ENCODE data around the gene AADAC. TPM values are rescaled to one million over a fixed set of nuclear protein-coding genes. Genes with fewer than 3 reads are reported as not detected.
"Not testable (repeated sequence)": the region's sequence is repeated elsewhere in the genome, so short reads cannot be mapped to it uniquely, and the experiment has no call there.

Gene AADAC
- total RNA-seq, 1 donor from 2014 or later: not detected

DNA sequence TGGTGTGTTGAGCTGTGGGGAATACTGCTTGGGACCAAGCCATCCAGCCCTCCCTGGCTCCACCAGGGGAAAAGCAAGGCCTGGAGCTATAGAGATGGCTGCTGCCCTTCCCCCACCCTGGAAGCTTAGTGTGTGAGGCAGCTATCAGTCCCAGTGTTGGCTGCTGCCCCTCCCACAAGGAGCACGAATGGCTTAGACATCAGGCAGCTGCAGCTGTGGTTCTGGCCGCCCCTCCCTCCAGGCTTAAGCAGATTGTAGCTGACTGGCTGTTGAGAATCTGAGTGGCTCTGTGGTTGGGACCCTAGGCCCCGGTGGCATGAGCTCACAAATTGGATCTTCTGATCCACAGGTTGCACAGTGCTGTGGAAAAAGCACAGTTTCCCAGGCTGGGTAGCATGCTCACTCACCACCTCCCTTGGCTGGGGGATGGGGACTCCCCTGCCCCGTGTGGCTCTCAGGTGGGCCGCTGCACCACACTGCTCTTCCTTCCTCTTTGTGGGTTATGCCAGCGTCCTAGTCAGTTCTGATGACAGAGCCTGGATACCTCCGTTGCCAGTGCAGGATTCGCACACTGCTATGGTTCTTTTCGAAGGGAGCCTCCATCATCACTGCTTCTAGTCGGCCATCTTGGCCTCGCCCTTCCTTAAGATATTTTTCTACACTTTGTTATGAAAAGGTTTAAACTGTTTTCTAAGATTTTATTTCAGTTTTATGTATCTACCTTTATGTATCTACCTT, 38.3 kb downstream of the AADAC start:
- no peak for DNase-seq
- Mint-ChIP-seq H3K4me3 (no peak overlapping the region), H3K27ac (no peak overlapping the region), H3K4me1 (no peaks in the 10 kb centered on the region), H3K27me3 (peaks cover 16% of the 10 kb centered on the region), H3K9me3 (no peaks in the 10 kb centered on the region), H3K36me3 (ENCODE audit: low read depth) (no peaks in the 10 kb centered on the region)
- intact Hi-C loops (cut with micrococcal nuclease): no loop called here

DNA sequence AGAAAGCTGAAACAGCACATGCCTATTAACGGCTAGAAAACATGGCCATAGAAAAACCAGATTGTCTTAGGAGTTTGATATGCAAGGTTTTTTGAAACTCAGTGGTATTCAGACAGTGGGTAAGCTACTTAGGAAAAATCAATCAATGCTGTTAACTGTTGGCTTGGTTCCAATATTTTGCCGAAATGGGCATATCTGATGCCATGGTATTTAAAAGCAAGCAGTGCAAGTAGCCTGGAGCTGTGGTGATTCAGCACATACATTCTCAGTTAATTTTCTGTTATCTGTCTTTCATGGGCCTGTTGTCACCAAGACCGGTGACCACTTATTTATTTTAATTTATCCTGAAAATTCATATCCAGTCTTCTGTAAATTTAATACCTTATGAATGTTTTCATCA, 42.2 kb downstream of the AADAC start:
- Mint-ChIP-seq H3K27me3 (peaks cover 17% of the 10 kb centered on the region), H3K9me3 (no peaks in the 10 kb centered on the region), H3K4me1 (no peaks in the 10 kb centered on the region), H3K36me3 (ENCODE audit: low read depth) (no peaks in the 10 kb centered on the region), H3K4me3 (no peak overlapping the region), H3K27ac (no peak overlapping the region)
- no peak for DNase-seq
- intact Hi-C loops (cut with micrococcal nuclease): no loop called here

DNA sequence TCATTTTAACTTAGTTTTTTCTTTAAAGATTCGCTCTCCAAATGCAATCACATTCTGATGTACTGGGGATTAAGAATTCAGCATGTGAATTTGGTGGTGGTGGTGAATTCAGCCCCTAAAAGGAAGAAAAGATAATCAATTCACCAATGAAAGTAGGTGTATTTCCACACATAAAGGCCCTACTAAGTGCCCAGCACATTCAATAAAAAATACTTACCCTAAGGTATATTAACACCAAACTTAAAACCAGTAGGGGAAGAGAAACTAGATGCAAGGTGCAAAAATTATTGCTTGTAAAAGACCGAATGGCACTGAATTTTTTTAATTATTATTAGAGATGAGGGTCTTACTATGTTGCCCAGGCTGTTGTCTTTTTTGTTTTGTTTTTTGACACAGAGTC, 42.7 kb downstream of the AADAC start:
- Mint-ChIP-seq H3K27ac (no peak overlapping the region), H3K36me3 (ENCODE audit: low read depth) (no peaks in the 10 kb centered on the region), H3K4me1 (no peaks in the 10 kb centered on the region), H3K4me3 (no peak overlapping the region), H3K27me3 (peaks cover 17% of the 10 kb centered on the region), H3K9me3 (no peaks in the 10 kb centered on the region)
- intact Hi-C loops (cut with micrococcal nuclease): no loop called here
- DNase-seq: no peak

DNA sequence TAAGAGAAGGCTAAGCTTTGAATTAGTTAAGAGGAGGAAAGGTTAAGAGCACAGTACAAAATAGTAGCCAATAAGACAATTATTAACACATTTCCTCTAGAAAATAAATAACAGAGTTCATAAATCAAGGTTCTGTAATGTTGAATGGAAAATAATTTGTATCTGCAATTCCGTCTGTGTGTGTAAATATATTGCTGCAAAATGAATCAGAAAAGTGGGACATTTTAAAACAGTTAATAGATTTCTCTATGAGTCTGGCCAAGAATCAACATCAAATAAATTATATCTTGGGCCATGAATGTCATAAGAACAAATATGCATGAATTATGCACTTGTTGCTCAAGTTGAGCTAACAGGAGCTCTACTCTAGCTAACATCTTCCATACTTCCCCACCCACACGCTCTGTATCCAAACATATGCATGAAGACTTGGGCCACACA, 45.3 kb downstream of the AADAC start:
- intact Hi-C loops (cut with micrococcal nuclease): no loop called here
- H3K4me1 Mint-ChIP-seq: no peaks in the 10 kb centered on the region
- no peak overlapping the region for H3K4me3 Mint-ChIP-seq
- H3K9me3 Mint-ChIP-seq: no peaks in the 10 kb centered on the region
- no peak overlapping the region for H3K27ac Mint-ChIP-seq
- H3K36me3 Mint-ChIP-seq (ENCODE audit: low read depth): no peaks in the 10 kb centered on the region
- peaks cover 17% of the 10 kb centered on the region for H3K27me3 Mint-ChIP-seq
- DNase-seq: no peak

DNA sequence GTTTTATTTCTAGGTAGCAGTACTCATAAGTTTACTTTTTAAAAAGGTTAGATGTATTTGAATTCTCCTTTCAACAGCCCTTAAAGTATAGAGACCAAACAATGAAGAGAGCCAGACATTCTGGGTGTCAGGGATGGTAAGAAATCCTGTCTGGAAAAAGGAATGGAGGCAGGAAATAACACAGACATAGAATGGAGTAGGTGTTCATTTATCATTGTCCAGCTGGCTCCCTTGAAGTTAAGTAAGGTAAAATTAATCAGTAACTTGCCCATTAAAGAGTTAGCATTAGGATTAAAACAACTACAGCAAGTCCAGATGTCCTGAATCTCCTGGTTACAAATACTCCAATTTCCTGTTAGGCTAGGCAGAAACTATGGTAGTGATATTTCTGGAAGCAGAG, 46.0 kb downstream of the AADAC start:
- Mint-ChIP-seq H3K4me3 (no peak overlapping the region), H3K4me1 (no peaks in the 10 kb centered on the region), H3K27me3 (peaks cover 15% of the 10 kb centered on the region), H3K27ac (no peak overlapping the region), H3K9me3 (no peaks in the 10 kb centered on the region), H3K36me3 (ENCODE audit: low read depth) (no peaks in the 10 kb centered on the region)
- no peak for DNase-seq
- intact Hi-C loops (cut with micrococcal nuclease): no loop called here

DNA sequence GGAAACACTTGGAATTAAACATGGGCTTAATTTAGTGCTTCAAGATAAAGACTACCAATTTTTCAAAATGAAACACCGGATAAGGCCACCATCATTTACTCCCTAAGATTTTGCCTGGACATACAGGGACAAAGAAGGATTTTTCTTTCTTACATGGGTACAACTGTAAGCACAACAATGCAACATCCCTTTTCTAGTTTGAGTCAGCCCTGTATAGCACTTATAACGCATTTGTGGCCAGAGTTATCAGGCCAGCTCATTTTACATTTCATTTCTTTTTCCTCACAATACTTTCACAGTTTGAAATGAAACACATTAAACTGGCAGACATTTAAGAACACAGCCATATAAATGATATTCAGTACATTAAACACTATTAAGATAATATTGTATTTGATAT, 49.7 kb downstream of the AADAC start:
- intact Hi-C loops (cut with micrococcal nuclease): no loop called here
- no peak overlapping the region for H3K4me3 Mint-ChIP-seq
- H3K27ac Mint-ChIP-seq: no peak overlapping the region
- peaks cover 21% of the 10 kb centered on the region for H3K27me3 Mint-ChIP-seq
- H3K36me3 Mint-ChIP-seq (ENCODE audit: low read depth): no peaks in the 10 kb centered on the region
- H3K9me3 Mint-ChIP-seq: peaks cover 5% of the 10 kb centered on the region
- no peak for DNase-seq
- no peaks in the 10 kb centered on the region for H3K4me1 Mint-ChIP-seq

DNA sequence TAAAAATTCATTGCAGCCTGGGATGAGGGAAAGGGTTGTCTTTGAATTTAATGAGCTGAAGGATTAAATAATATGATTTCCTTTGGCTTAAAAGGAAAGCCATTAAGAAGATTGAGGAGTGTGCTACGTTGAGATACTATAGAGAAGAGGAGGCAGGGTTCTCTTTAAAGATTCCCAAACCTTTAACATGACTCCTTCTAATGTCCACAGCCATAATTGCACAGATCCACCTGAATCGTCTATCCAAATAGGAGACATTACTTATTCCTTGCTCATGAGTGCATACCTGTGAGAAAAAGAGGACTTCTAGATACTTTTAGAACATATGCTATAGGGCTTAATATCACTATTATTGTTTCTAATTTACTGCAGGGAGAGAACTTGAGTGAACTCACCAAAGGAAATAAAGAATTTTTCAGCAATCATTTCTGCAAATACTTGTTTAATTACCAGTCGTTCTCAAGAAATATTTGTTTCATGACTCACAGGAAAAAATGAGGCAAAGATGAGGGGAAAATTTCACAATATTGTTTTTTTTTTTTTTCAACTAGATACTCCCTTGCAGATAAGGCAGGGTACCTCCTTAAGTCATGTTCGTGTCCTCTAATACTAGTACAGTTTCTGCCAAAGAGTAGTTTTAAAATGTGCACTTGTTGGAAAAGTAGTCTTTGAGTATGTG, 50.6 kb downstream of the AADAC start:
- no peaks in the 10 kb centered on the region for H3K4me1 Mint-ChIP-seq
- no peak overlapping the region for H3K27ac Mint-ChIP-seq
- no peak for DNase-seq
- intact Hi-C loops (cut with micrococcal nuclease): no loop called here
- peaks cover 5% of the 10 kb centered on the region for H3K9me3 Mint-ChIP-seq
- H3K27me3 Mint-ChIP-seq: peaks cover 18% of the 10 kb centered on the region
- H3K36me3 Mint-ChIP-seq (ENCODE audit: low read depth): no peaks in the 10 kb centered on the region
- no peak overlapping the region for H3K4me3 Mint-ChIP-seq

DNA sequence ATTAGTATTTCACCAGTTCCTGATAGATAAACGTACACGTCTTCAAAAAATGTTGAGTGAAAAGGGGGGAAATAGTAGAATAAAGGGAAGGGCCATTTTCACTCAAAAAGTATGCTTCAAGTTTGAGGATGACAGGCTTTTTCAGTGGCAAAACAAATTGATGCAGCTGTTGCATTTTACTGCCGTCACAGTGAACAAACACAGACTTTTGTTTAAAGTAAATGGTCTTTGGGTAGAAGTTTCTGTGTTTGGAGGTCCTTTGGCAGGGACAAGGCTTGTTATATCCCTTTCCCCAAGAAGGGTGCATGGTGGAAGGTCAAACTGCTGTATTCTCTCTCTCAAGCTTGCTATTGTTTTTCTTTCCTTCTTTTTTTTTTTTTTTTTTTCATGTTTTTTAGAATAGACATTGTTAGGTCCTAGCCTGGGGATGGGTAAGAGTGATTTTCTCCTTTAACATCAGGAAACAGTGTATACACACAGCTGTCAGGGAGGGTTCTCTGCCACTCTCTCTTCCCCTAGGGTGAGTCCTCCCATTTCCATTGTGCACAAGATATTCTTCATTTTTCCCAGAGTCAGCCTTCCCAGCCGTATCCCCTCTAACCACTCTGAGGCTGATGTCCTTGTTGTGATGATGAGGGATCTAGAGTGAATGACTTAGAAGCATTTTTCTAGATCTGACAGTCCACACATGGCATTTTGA, 52.9 kb downstream of the AADAC start:
- Mint-ChIP-seq H3K4me3 (no peak overlapping the region), H3K27me3 (peaks cover 14% of the 10 kb centered on the region), H3K27ac (no peak overlapping the region), H3K36me3 (ENCODE audit: low read depth) (no peaks in the 10 kb centered on the region), H3K9me3 (peaks cover 5% of the 10 kb centered on the region), H3K4me1 (peaks cover 5% of the 10 kb centered on the region)
- intact Hi-C loops (cut with micrococcal nuclease): no loop called here
- no peak for DNase-seq

DNA sequence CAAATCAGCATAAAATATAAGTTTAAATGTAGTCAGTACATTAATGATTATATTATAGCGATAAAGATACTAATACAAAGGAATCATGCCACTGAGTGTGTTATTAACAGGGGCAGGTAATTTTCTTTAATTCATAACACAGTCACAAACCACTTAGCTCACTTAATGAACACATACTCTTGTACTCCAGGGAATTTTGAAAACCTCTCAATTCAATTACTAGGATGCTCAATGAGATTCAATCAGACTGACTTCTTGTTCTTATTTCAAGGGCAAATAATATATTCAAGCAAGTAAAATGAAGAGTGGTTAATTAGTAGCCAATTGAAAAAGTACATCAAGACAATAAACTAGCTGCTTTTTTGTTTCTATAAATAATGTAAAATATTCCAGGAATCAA, 53.8 kb downstream of the AADAC start:
- H3K36me3 Mint-ChIP-seq (ENCODE audit: low read depth): no peaks in the 10 kb centered on the region

DNA sequence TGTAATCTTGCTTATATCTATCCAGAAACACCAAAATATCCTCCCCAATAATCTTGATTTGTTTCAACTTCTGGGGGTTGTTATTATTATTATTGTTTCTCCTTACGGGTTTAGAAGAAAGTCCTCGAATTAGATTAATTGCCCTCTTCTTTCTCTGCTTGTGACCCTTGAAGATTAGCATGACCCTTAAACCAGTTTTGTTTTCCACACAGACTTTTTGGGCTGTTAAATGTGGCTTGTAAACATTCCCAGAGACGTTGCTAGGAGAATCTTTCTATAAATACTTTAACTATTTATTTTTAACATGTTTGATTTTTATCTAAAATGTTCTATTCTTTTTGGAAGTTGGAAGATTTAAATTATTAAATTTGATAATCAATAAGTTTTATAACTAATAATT, 55.3 kb downstream of the AADAC start:
- Mint-ChIP-seq H3K36me3 (ENCODE audit: low read depth) (no peaks in the 10 kb centered on the region), H3K4me3 (no peak overlapping the region), H3K27ac (no peak overlapping the region), H3K9me3 (peaks cover 5% of the 10 kb centered on the region), H3K4me1 (peaks cover 7% of the 10 kb centered on the region), H3K27me3 (peaks cover 14% of the 10 kb centered on the region)
- intact Hi-C loops (cut with micrococcal nuclease): no loop called here
- DNase-seq: no peak

More for the DNA sequence above, 53.8 kb downstream of the AADAC start:
- Mint-ChIP-seq H3K9me3 (peaks cover 5% of the 10 kb centered on the region), H3K4me3 (no peak overlapping the region), H3K4me1 (peaks cover 7% of the 10 kb centered on the region), H3K27me3 (peaks cover 14% of the 10 kb centered on the region), H3K27ac (no peak overlapping the region)
- intact Hi-C loops (cut with micrococcal nuclease): no loop called here
- DNase-seq: no peak

DNA sequence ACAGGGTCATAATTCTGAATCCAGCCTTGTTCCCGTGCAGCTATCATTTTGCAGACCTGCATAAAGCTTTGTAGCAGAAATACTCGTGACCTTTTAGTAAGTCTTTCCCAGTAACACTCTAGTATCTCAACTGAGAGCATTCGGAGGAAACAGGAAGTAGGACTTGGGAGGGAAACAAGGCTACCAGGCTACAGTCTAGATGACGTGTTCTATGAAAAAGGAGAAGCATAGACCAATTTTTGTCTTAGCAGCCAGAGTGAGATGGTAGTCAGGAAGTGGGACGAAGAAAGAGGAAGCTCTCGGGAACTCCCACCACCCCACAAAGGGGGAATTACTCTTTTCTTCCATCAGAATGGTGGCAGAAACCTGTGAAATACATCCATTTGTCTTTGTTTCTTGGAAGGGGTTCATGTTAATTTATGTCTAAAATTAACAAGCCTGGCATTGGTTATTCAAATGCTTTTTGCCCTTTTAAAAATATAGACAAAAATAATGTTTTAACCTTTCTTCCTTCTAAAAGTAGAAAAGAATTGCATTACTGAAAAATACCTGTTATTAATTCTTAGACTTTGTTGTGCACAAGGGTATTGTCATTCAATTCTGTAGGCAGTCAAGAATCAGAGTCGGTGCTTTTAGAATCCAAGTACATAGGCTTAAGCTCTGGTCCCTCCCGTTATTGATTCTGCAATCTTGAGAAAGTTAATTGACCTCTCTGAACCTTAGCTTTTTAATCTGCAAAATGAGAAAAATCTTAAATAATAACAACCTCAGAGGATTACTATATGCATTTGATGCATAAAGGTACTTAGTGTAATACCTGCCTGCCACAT, 57.9 kb downstream of the AADAC start:
- Mint-ChIP-seq H3K27me3 (peaks cover 11% of the 10 kb centered on the region), H3K9me3 (no peaks in the 10 kb centered on the region), H3K36me3 (ENCODE audit: low read depth) (no peaks in the 10 kb centered on the region), H3K4me1 (peaks cover 12% of the 10 kb centered on the region), H3K4me3 (no peak overlapping the region), H3K27ac (no peak overlapping the region)
- no peak for DNase-seq
- intact Hi-C loops (cut with micrococcal nuclease): no loop called here

DNA sequence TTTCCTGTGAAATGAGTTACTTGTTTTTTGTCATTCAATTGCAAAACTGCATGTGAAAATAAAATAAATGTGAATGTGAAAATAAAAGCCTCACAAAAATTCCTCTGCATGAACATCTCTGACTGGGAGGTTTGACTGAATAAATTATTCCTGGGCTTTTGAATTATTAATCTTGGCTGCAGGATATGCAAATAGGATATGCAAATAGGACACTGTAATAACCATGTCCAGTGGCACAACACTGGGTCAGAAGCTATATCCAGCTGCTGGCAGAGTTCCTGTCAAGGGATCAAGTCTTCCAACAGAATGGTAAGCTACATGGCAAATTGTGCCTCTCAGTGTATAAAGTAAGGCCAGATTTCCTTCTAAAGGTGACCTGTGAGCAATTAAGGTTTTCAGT, 59.5 kb downstream of the AADAC start, which contains the start of gene SUCNR1:
Gene SUCNR1, plus strand, starts transcription at position 246 of the 400 bp plus-strand sequence. CDS start 6,250 bp downstream, outside the sequence.
- Mint-ChIP-seq H3K27ac (no peak within 1 kb of the TSS), H3K4me1 (peaks cover 12% of the 10 kb centered on the region), H3K27me3 (peaks cover 4% of the 10 kb centered on the region), H3K4me3 (no peak within 1 kb of the TSS), H3K36me3 (ENCODE audit: low read depth) (no peaks in the 10 kb centered on the region), H3K9me3 (no peaks in the 10 kb centered on the region)
- DNase-seq: no peak
- intact Hi-C loops (cut with micrococcal nuclease): no loop called here

DNA sequence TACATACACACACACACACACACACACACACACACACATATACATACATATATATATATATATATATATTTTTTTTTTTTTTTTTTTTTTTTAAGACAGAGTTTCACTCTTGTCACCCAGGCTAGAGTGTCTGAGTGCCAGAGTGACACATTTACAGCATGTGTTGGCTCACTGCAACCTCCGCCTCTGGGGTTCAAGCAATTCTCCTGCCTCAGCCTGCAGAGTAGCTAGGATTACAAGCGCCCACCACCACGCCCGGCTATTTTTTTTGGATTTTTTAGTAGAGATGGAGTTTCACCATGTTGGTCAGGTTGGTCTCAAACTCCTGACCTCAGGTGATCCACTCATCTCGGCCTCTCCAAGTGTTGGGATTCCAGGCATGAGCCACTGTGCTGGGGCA, 60.2 kb downstream of the AADAC start:
- H3K27me3 Mint-ChIP-seq; DNase-seq; intact Hi-C loops (cut with micrococcal nuclease); H3K27ac Mint-ChIP-seq; H3K36me3 Mint-ChIP-seq (ENCODE audit: low read depth); H3K4me3 Mint-ChIP-seq; H3K9me3 Mint-ChIP-seq: not testable (repeated sequence)
- peaks cover 12% of the 10 kb centered on the region for H3K4me1 Mint-ChIP-seq

Data from activated CD4-positive, alpha-beta T cell treated with anti-CD3 and anti-CD28 coated beads, Interleukin-2, amount 10 ng/mL, durations not matched to agents 24 days and 14 days (primary cell).